Smooth muscle cell (in vitro differentiated cells): ENCODE results near the gene HSP90B1. TPM values are rescaled to one million over a fixed set of nuclear protein-coding genes. Genes with fewer than 3 reads are reported as not detected.

Source experiments
- DNase-seq: peaks from one replicate; lab custom pipeline; 2025; ENCODE audit not compliant: unreplicated experiment; lab: John Stamatoyannopoulos, UW
- H2AFZ ChIP-seq: fragments of 200-600 bp; sonication (generic); 2 replicates; pipeline ENCODE4 v1.6.0; 2016; ENCODE audit warnings: antibody characterized with exemption, low read depth, mild to moderate bottlenecking
- H3F3A ChIP-seq: fragments of 200-600 bp; sonication (generic); 2 replicates; pipeline ENCODE4 v1.6.0; 2017; ENCODE audit warnings: antibody characterized with exemption, low read depth
- H3K27ac ChIP-seq: fragments of 200-600 bp; sonication (generic); 2 replicates; pipeline ENCODE4 v1.5.1; 2016; ENCODE audit warnings: low read depth, mild to moderate bottlenecking
- H3K27me3 ChIP-seq: fragments of 200-600 bp; sonication (generic); 2 replicates; pipeline ENCODE4 v1.6.1; 2016; ENCODE audit warnings: low read depth, mild to moderate bottlenecking
- H3K36me3 ChIP-seq: fragments of 200-600 bp; sonication (generic); 2 replicates; pipeline ENCODE4 v1.5.1; 2016; ENCODE audit warnings: low read depth
- H3K4me1 ChIP-seq: fragments of 200-600 bp; sonication (generic); 2 replicates; pipeline ENCODE4 v1.5.1; 2016; ENCODE audit warnings: low read depth
- H3K4me2 ChIP-seq: fragments of 200-600 bp; sonication (generic); 2 replicates; pipeline ENCODE4 v1.6.0; 2016; ENCODE audit warnings: mild to moderate bottlenecking
- H3K4me3 ChIP-seq: fragments of 200-600 bp; sonication (generic); 2 replicates; pipeline ENCODE4 v1.5.1; 2016; ENCODE audit warnings: mild to moderate bottlenecking
- H3K79me2 ChIP-seq: fragments of 200-600 bp; sonication (generic); 2 replicates; pipeline ENCODE4 v1.6.0; 2016; ENCODE audit warnings: low read depth, mild to moderate bottlenecking
- H3K9ac ChIP-seq: fragments of 200-600 bp; sonication (generic); 2 replicates; pipeline ENCODE4 v1.6.0; 2016; ENCODE audit warnings: low read depth
- H3K9me3 ChIP-seq: fragments of 200-600 bp; sonication (generic); replicated peaks from 2 replicates; pipeline ENCODE4 v1.5.1; 2016; ENCODE audit warnings: low read depth
- H4K20me1 ChIP-seq: fragments of 200-600 bp; sonication (generic); 2 replicates; pipeline ENCODE4 v1.6.0; 2016; ENCODE audit warnings: low read depth
- CTCF ChIP-seq: fragments of 200-600 bp; sonication (generic); IDR thresholded peaks from 2 replicates; pipeline ENCODE4 v1.5.1; 2017; ENCODE audit warnings: borderline replicate concordance, mild to moderate bottlenecking, antibody characterized with exemption; ENCODE audit not compliant: insufficient read depth, poor library complexity, severe bottlenecking
- WGBS: methylation state at CpG from one replicate; pipeline ENCODE4 v1.1.7; 2016; ENCODE audit warnings: low lambda C conversion rate; 5-methylcytosine and 5-hydroxymethylcytosine counted together
- polyA plus RNA-seq: library from polyadenylated mRNA; unstranded; fragments of >200 nt; fragmentation: Nextera tagmentation; extraction: Ambion mirVana; gene quantifications from 2 replicates; pipeline ENCODE4 v1.2.1, GENCODE V29; 2016
- total RNA-seq: library from RNA; depleted of rRNA; stranded (reverse); fragments of >200 nt; gene quantifications from 2 replicates; pipeline ENCODE4 v1.2.3, GENCODE V29; 2014

HSP90B1 gene
- total and polyA plus RNA-seq, 2 experiments from 2014 or later = 908 to 1,047 TPM

- no peaks in the 10 kb centered on the region for H3K9me3 ChIP-seq
- H3K27me3 ChIP-seq = no peaks in the 10 kb centered on the region
- WGBS = 73% methylated on average over 2 of the region's 2 CpGs
- H2AFZ ChIP-seq = no peak overlapping the region
- H3K4me2 ChIP-seq = no peak overlapping the region
- no peaks in the 10 kb centered on the region for H3F3A ChIP-seq
- no peak overlapping the region for H3K9ac ChIP-seq
- no peak for TF ChIP-seq CTCF
- H3K36me3 ChIP-seq = peaks cover 12% of the 10 kb centered on the region
- peaks cover 100% of the 10 kb centered on the region for H4K20me1 ChIP-seq
- H3K79me2 ChIP-seq = peaks cover 98% of the 10 kb centered on the region
- no peak for DNase-seq
- H3K4me1 ChIP-seq = no peaks in the 10 kb centered on the region
- H3K4me3 ChIP-seq = no peak overlapping the region
- H3K27ac ChIP-seq = no peak overlapping the region
Observed at GRCh38 chr12:103973909-103974308, 43.7 kb downstream of the HSP90B1 start.

DNA sequence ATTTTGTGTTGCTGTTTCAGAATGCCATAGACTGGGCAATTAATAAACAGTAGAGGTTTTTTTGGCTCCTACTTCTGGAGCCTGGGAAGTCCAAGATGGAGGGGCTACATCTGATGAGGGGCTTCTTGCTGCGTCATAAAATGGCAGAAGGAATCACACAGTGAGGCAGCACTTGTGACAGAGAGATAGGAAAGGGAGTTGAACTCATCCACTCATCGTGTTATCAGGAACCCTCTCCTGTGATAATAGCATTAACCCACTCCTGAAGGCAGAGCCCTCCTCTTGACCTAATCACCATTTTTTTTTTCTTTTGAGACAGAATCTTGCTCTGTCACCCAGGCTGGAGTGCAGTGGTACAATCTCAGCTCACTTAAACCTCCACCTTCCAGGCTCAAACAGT is 45.2 kb downstream of the HSP90B1 start:
- Histone ChIP-seq H3K27me3 (no peaks in the 10 kb centered on the region), H3K36me3 (peaks cover 21% of the 10 kb centered on the region), H3K79me2 (peaks cover 89% of the 10 kb centered on the region), H3K9me3 (no peaks in the 10 kb centered on the region), H4K20me1 (peaks cover 100% of the 10 kb centered on the region), H3K4me2 (no peak overlapping the region), H3F3A (no peaks in the 10 kb centered on the region), H3K9ac (no peak overlapping the region), H2AFZ (no peak overlapping the region), H3K4me3 (no peak overlapping the region), H3K27ac (no peak overlapping the region), H3K4me1 (no peaks in the 10 kb centered on the region)
- TF ChIP-seq CTCF = no peak
- WGBS = 88% methylated on average over 2 of the region's 2 CpGs
- DNase-seq = no peak

DNA sequence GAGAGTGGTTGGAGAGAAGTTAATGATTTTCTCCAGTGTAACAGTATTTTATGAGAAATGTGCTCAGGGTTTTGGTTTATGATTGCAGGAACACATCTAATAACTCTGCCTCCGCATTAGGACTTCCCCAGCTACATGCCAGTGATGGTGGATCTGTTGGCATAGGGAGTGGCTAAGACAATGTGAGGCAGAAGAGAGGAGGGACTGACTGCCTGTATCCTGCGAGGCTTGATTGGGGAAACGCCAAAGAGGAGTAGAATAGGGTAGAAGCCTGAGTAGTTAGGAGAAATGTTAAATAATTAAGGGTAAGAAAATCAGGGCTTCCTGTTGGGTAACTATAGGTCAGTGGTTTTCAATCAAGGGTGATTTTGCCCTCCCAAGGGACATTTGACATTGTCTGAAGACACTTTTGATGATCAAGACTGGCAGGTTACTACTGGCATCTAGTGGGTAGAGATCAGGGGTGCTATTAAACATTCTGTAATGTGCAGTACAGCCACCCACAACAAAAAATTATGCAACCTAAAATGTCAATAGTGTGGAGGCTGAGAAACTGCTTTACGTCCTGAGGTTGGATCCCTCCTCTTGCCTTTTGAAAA is 48.3 kb downstream of the HSP90B1 start:
- Histone ChIP-seq H3K4me2 (no peak overlapping the region), H3K27ac (no peak overlapping the region), H4K20me1 (peaks cover 86% of the 10 kb centered on the region), H3F3A (no peaks in the 10 kb centered on the region), H3K27me3 (no peaks in the 10 kb centered on the region), H2AFZ (no peak overlapping the region), H3K36me3 (peaks cover 28% of the 10 kb centered on the region), H3K4me3 (no peak overlapping the region), H3K79me2 (peaks cover 58% of the 10 kb centered on the region), H3K4me1 (no peaks in the 10 kb centered on the region), H3K9ac (no peak overlapping the region), H3K9me3 (no peaks in the 10 kb centered on the region)
- TF ChIP-seq CTCF = no peak
- WGBS = 98% methylated on average over 4 of the region's 4 CpGs
- no peak for DNase-seq

DNA sequence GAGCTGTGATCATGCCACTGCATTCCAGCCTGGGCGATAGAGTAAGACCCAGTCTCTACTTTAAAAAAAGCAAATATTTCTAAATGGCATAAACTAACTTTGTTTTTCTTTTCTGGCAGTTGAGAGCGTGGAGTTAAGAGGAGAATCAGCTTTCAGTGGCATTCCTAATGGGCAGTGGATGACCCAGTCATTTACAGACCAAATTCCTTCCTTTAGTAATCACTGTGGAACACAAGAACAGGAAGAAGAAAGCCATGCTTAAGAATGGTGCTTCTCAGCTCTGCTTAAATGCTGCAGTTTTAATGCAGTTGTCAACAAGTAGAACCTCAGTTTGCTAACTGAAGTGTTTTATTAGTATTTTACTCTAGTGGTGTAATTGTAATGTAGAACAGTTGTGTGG is 56.6 kb downstream of the HSP90B1 start:
- no peak overlapping the region for H3K9ac ChIP-seq
- H2AFZ ChIP-seq = no peak overlapping the region
- H3K4me2 ChIP-seq = no peak overlapping the region
- no peak for TF ChIP-seq CTCF
- peaks cover 17% of the 10 kb centered on the region for H4K20me1 ChIP-seq
- no peaks in the 10 kb centered on the region for H3K79me2 ChIP-seq
- H3K27me3 ChIP-seq = no peaks in the 10 kb centered on the region
- H3K9me3 ChIP-seq = no peaks in the 10 kb centered on the region
- H3F3A ChIP-seq = peaks cover 13% of the 10 kb centered on the region
- WGBS = 53% methylated on average over 2 of the region's 2 CpGs
- H3K27ac ChIP-seq = peak overlapping the region; percentile 13
- no peak for DNase-seq
- no peak overlapping the region for H3K4me3 ChIP-seq
- H3K4me1 ChIP-seq = no peaks in the 10 kb centered on the region
- H3K36me3 ChIP-seq = peaks cover 38% of the 10 kb centered on the region
